Activated naive CD4-positive, alpha-beta T cell treated with anti-CD3 and anti-CD28 coated beads for 36 hours (primary cell): ENCODE results near the gene PPFIA3. TPM values are rescaled to one million over a fixed set of nuclear protein-coding genes. Genes with fewer than 3 reads are reported as not detected.
"Not testable (repeated sequence)": the region's sequence is repeated elsewhere in the genome, so short reads cannot be mapped to it uniquely, and the experiment has no call there.

Experiments
- CTCF ChIA-PET: fragments of 350-600 bp; sonication (Branson Sonifier 250); formaldehyde crosslinking; loops from one replicate; lab custom pipeline; 2021; ENCODE audit warnings: antibody characterized with exemption; lab: Charles Lee
- DNase-seq: peaks from one replicate; pipeline ENCODE4 v3.0.0-alpha.2; 2020
- H3K27ac Mint-ChIP-seq: one replicate; pipeline ENCODE4 v1.8.0; 2021; ENCODE audit warnings: mild to moderate bottlenecking, mixed read lengths
- H3K27me3 Mint-ChIP-seq: one replicate; pipeline ENCODE4 v1.8.0; 2021; ENCODE audit warnings: low read depth, mixed read lengths
- H3K36me3 Mint-ChIP-seq: one replicate; pipeline ENCODE4 v1.8.0; 2021; ENCODE audit warnings: low read depth, mixed read lengths
- H3K4me1 Mint-ChIP-seq: one replicate; pipeline ENCODE4 v1.8.0; 2021; ENCODE audit warnings: low read depth, mixed read lengths
- H3K4me3 Mint-ChIP-seq: one replicate; pipeline ENCODE4 v1.8.0; 2021; ENCODE audit warnings: mild to moderate bottlenecking, moderate library complexity, mixed read lengths
- H3K9me3 Mint-ChIP-seq: one replicate; pipeline ENCODE4 v1.8.0; 2021; ENCODE audit warnings: mixed read lengths
- intact Hi-C: fragments of 100-400 bp; cut with micrococcal nuclease; formaldehyde crosslinking; loops from one replicate; pipeline ENCODE4 v1.15.1; 2023
- total RNA-seq, 2 experiments: library from RNA; stranded (reverse); gene quantifications; one replicate each; pipeline ENCODE4 v1.2.3, GENCODE V29; 2021

Gene PPFIA3
- total RNA-seq, 2 experiments from 2014 or later, result 4.6 to 4.9 TPM

- peaks cover 54% of the 10 kb centered on the region for H3K27me3 Mint-ChIP-seq
These were observed 27.0 kb downstream of the PPFIA3 start for GRCh38 chr19:49146408-49146770.

GRCh38 chr19:49148044-49148682 is 28.8 kb downstream of the PPFIA3 start:
- Mint-ChIP-seq H3K27ac (no peak overlapping the region), H3K4me3 (peak overlapping the region; percentile 13), H3K9me3 (no peaks in the 10 kb centered on the region), H3K36me3 (no peaks in the 10 kb centered on the region), H3K4me1 (peaks cover 24% of the 10 kb centered on the region), H3K27me3 (peaks cover 66% of the 10 kb centered on the region)
- DNase-seq, result no peak
- CTCF ChIA-PET, result interaction anchor here (0.6 to 3.2 kb wide), 5 partner anchors 12 to 155 kb away, joined by 3 to 9 read pairs (median 3); partner anchors contain the start of genes GYS1, LIN7B and RUVBL2
- intact Hi-C loops, result loop anchor here (5.0 kb wide), 1 partner anchor 91 kb away; the partner anchor contains the start of gene CGB7

More at GRCh38 chr19:49146408-49146770, 27.0 kb downstream of the PPFIA3 start:
- H3K9me3 Mint-ChIP-seq, H3K27ac Mint-ChIP-seq, H3K4me3 Mint-ChIP-seq, DNase-seq, H3K36me3 Mint-ChIP-seq: not testable (repeated sequence)
- CTCF ChIA-PET, result interaction anchor here (0.6 to 2.2 kb wide), 13 partner anchors 12 to 335 kb away, joined by 3 to 11 read pairs (median 4); partner anchors contain the start of genes GYS1 and RUVBL2
- intact Hi-C loops, result loop anchor here (1.0 to 5.0 kb wide), 2 partner anchors 49 to 89 kb away; partner anchors contain the start of gene CGB7
- H3K4me1 Mint-ChIP-seq, result peaks cover 30% of the 10 kb centered on the region

- DNase-seq, result peak; percentile 93
- CTCF ChIA-PET, result interaction anchor here (1.0 to 3.2 kb wide), 4 partner anchors 35 to 156 kb away, joined by 4 to 9 read pairs (median 9); partner anchors contain the start of genes GYS1, LIN7B and RUVBL2
- H3K27ac Mint-ChIP-seq, result no peak overlapping the region
- H3K4me3 Mint-ChIP-seq, result peak overlapping the region; percentile 51
- H3K9me3 Mint-ChIP-seq, result no peaks in the 10 kb centered on the region
- intact Hi-C loops, result loop anchor here (1.0 to 5.0 kb wide), 2 partner anchors 92 to 156 kb away; partner anchors contain the start of genes CGB7, GYS1 and RUVBL2
- H3K36me3 Mint-ChIP-seq, result no peaks in the 10 kb centered on the region
- peaks cover 74% of the 10 kb centered on the region for H3K27me3 Mint-ChIP-seq
- H3K4me1 Mint-ChIP-seq, result peaks cover 24% of the 10 kb centered on the region
These were observed 29.7 kb downstream of the PPFIA3 start for GRCh38 chr19:49148784-49149651.

GRCh38 chr19:49149652-49150105 is 30.3 kb downstream of the PPFIA3 start:
- no peak for DNase-seq
- no peaks in the 10 kb centered on the region for H3K36me3 Mint-ChIP-seq
- peaks cover 81% of the 10 kb centered on the region for H3K27me3 Mint-ChIP-seq
- peak overlapping the region; percentile 71 for H3K4me3 Mint-ChIP-seq
- intact Hi-C loops, result loop anchor here (1.0 to 5.0 kb wide), 3 partner anchors 31 to 156 kb away; partner anchors contain the start of genes C19orf73, CGB7, GYS1 and PPFIA3
- H3K9me3 Mint-ChIP-seq, result no peaks in the 10 kb centered on the region
- CTCF ChIA-PET, result interaction anchor here (1.0 to 3.2 kb wide), 3 partner anchors 35 to 52 kb away, joined by 4 to 9 read pairs (median 9); partner anchors contain the start of gene LIN7B
- peaks cover 24% of the 10 kb centered on the region for H3K4me1 Mint-ChIP-seq
- H3K27ac Mint-ChIP-seq, result no peak overlapping the region

- DNase-seq, result peak; percentile 63
- intact Hi-C loops, result loop anchor here (2.0 kb wide), 1 partner anchor 32 kb away; the partner anchor contains the start of genes C19orf73 and PPFIA3
- H3K27me3 Mint-ChIP-seq, result peaks cover 82% of the 10 kb centered on the region
- no peaks in the 10 kb centered on the region for H3K36me3 Mint-ChIP-seq
- peaks cover 24% of the 10 kb centered on the region for H3K4me1 Mint-ChIP-seq
- peak overlapping the region; percentile 71 for H3K4me3 Mint-ChIP-seq
- H3K9me3 Mint-ChIP-seq, result no peaks in the 10 kb centered on the region
- H3K27ac Mint-ChIP-seq, result no peak overlapping the region
- CTCF ChIA-PET, result interaction anchor here (0.9 to 3.2 kb wide), 4 partner anchors 36 to 661 kb away, joined by 4 to 9 read pairs (median 4); partner anchors contain the start of gene LIN7B
These were observed 31.0 kb downstream of the PPFIA3 start for GRCh38 chr19:49150106-49150943.

- Mint-ChIP-seq H3K27ac (no peak overlapping the region), H3K27me3 (peaks cover 80% of the 10 kb centered on the region), H3K4me3 (peak overlapping the region; percentile 24), H3K36me3 (no peaks in the 10 kb centered on the region), H3K4me1 (peaks cover 20% of the 10 kb centered on the region), H3K9me3 (no peaks in the 10 kb centered on the region)
- CTCF ChIA-PET, result interaction anchor here (0.5 to 3.2 kb wide), 4 partner anchors 37 to 661 kb away, joined by 4 to 9 read pairs (median 4); partner anchors contain the start of gene LIN7B
- intact Hi-C loops, result loop anchor here (2.0 kb wide), 1 partner anchor 32 kb away; the partner anchor contains the start of genes C19orf73 and PPFIA3
- DNase-seq, result no peak
These were observed 31.6 kb downstream of the PPFIA3 start for GRCh38 chr19:49150944-49151243.

GRCh38 chr19:49151267-49152118 is 32.1 kb downstream of the PPFIA3 start:
- intact Hi-C loops, result loop anchor here (2.0 kb wide), 1 partner anchor 33 kb away; the partner anchor contains the start of genes C19orf73 and PPFIA3
- Mint-ChIP-seq H3K4me1 (peaks cover 20% of the 10 kb centered on the region), H3K36me3 (no peaks in the 10 kb centered on the region), H3K27ac (no peak overlapping the region), H3K4me3 (no peak overlapping the region), H3K9me3 (no peaks in the 10 kb centered on the region), H3K27me3 (peaks cover 80% of the 10 kb centered on the region)
- DNase-seq, result peak; percentile 52
- CTCF ChIA-PET, result interaction anchor here (0.5 to 3.2 kb wide), 4 partner anchors 37 to 662 kb away, joined by 4 to 9 read pairs (median 4); partner anchors contain the start of gene LIN7B

- H3K27me3 Mint-ChIP-seq, result peaks cover 77% of the 10 kb centered on the region
- CTCF ChIA-PET, result no interaction called here
- H3K27ac Mint-ChIP-seq, result no peak overlapping the region
- H3K4me1 Mint-ChIP-seq, result peaks cover 20% of the 10 kb centered on the region
- no peaks in the 10 kb centered on the region for H3K9me3 Mint-ChIP-seq
- no peaks in the 10 kb centered on the region for H3K36me3 Mint-ChIP-seq
- intact Hi-C loops, result no loop called here
- H3K4me3 Mint-ChIP-seq, result no peak overlapping the region
- no peak for DNase-seq
These were observed 32.8 kb downstream of the PPFIA3 start for GRCh38 chr19:49152119-49152550.

GRCh38 chr19:49153167-49153809 is 33.9 kb downstream of the PPFIA3 start:
- Mint-ChIP-seq H3K4me1 (peaks cover 24% of the 10 kb centered on the region), H3K27ac (no peak overlapping the region), H3K9me3 (no peaks in the 10 kb centered on the region), H3K36me3 (no peaks in the 10 kb centered on the region), H3K27me3 (peaks cover 77% of the 10 kb centered on the region), H3K4me3 (no peak overlapping the region)
- CTCF ChIA-PET, result no interaction called here
- DNase-seq, result no peak
- intact Hi-C loops, result no loop called here

- H3K36me3 Mint-ChIP-seq, result no peaks in the 10 kb centered on the region
- H3K27ac Mint-ChIP-seq, result no peak overlapping the region
- H3K9me3 Mint-ChIP-seq, result no peaks in the 10 kb centered on the region
- no peak for DNase-seq
- CTCF ChIA-PET, result no interaction called here
- H3K4me3 Mint-ChIP-seq, result no peak overlapping the region
- peaks cover 23% of the 10 kb centered on the region for H3K4me1 Mint-ChIP-seq
- H3K27me3 Mint-ChIP-seq, result peaks cover 72% of the 10 kb centered on the region
- intact Hi-C loops, result no loop called here
These were observed 34.9 kb downstream of the PPFIA3 start for GRCh38 chr19:49154279-49154678.
